Stimulated activated CD4-positive, alpha-beta T cell treated with anti-CD3 and anti-CD28 coated beads, Interleukin-4, amount 100 ng/mL, for 24 hours (primary cell): ENCODE results near the gene FAM222A.
"Not testable (repeated sequence)": the region's sequence is repeated elsewhere in the genome, so short reads cannot be mapped to it uniquely, and the experiment has no call there.

Experiments used
- DNase-seq: peaks from one replicate; pipeline ENCODE4 v3.0.0-alpha.2; 2020

Gene FAM222A

DNA sequence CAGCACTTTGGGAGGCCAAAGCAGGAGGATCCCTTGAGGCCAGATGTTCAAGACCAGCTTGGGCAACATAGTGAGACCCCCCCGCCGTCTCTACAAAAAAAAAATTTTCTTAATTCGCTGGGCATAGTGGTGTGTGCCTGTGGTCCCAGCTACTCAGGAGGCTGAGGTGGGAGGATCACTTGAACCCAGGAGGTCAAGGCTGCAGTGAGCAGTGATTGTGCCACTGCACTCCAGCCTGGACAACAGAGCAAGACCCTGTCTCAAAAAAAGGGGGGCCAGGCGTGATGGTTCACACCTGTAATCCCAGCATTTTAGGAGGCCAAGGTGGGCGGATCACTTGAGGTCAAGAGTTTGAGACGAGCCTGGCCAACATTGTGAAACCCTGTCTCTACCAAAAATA, 19.0 kb upstream of the FAM222A start:
- not testable (repeated sequence) for DNase-seq

DNA sequence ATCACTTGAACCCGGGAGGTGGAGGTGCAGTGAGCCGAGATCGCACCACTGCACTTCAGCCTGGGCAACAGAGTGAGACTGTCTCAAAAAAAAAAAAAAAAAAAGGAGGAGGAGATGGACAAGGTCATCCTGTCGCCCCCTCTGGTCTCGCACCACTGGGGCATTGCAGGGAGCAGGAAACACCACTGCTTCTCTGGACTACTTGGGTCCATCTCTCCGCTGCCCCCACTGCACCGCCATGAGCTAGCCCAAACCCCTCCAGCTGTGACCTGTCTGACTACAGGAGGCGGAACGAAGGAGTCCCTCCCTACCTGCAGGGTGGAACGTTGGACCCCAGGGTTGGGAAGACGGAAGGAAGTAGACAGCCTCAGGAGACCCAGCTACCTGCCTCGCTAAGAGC, 18.2 kb upstream of the FAM222A start:
- DNase-seq, result no peak

DNA sequence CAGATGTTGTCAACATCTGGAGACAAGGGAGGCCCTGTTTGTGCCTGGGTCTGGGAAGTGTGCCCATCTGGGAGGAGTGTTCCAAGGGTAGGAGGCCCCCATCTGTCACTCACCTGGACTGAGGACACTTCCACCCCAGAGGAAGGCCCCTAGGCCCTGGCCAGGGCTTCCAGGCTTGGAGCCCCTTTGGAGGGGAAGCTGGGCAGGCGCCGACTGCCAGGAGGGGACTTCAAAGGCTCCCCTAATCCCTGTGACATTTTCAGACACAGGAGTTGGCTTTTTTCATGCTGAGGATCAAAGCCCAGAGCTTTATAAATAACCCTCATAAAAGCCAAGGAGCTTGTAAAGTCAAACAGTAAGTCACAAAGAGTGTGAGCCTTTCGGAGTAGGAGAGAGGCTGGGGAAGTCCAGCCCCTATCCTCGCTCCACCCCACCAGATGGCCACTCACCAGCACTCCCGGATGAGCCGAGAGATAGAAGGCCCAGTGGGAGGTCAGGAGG, 17.6 kb upstream of the FAM222A start:
- no peak for DNase-seq

DNA sequence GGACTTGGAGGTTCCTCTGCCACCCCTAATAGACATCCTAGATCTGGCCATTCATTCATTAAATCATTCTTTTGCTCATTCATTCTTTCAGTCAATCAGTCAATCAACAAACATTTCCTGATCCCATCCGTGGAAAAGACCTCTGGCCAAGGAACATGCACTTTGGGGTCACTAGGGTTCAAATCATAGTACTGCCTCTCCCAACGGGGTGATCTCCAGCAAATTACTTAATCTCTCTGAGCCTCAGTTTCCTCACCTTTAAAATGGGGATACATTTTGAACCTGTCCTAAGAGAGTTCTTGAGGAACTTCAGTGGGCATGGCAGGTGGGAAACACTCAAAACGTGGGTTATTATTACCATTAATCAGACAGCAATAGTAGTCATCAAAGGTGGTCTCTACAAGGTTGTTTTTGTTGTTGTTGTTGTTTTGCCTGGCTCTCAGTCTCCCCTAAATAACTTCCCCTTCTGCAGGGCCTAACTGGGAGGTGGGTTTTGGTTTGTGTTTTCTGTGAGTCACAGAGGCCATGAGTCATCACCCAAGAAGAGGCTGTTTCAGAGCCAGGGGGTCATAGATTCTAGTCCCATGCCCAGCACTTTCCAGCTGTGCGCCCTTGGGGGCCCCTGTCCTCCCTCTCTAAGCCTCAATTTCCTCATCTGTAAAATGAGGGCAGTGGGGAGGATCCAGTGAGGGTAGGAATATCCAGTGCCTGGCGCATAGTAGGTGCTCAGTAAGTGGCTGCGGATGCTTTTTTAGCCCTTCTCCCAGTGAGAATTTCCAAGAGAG, 16.9 kb upstream of the FAM222A start:
- DNase-seq, result no peak

DNA sequence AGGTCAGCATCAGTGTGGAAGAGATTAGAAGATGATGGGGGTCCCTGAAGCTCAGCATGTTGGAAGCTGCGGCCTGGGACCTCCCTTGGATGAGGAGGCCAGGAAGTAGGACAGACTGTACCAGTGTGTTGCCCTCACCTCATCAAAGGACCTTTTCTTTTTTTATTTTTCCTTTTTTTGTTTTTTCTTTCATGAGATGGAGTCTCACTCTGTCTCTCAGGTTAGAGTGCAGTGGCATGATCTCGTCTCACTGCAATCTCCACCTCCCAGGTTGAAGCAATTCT, 16.4 kb upstream of the FAM222A start:
- DNase-seq, result no peak

DNA sequence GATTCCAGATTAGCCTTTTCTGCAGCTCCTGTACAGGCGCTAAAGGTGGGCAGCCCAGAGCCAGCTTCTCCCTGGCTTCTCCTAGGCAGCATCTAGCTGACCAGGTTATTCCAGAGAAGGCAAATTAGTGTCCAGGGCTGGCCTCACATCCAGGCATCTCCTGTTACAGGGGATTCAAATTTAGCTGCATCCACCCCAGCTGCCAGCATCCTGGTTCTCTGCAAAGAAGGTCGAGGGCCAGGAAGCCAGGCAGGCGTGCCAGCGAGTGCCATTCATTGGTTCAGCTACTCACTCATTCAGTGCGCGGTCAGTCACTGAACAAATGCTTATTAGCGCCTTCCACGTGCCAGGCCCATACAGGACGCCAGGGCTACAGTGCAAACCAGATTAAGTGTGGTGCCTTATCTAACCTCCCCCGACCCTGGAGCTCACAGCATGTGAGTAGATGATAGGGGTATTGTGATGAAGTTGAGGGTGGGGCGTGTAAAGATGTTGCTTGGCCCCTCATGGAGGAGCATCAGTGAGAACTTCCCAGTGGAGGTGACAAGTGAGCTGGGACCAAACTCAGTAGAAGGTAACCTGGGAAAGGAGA, 15.7 kb upstream of the FAM222A start:
- DNase-seq, result no peak

DNA sequence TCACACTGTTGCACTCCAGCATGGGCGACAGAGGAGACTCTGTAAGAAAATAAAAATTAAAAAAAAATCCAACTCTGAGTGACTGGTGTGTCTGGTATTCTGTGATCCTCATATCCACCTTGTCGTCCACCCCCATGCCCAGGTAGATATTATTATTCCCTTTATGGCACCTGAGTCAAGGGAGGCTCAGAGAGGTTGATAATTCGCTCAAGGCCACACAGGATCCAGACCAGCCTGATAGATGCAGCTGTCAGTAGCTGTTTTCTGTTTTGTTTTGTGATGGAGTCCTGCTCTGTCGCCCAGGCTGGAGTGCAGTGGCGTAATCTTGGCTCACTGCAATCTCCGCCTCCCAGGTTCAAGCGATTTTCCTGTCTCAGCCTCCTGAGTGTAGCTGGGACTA, 14.8 kb upstream of the FAM222A start:
- no peak for DNase-seq

DNA sequence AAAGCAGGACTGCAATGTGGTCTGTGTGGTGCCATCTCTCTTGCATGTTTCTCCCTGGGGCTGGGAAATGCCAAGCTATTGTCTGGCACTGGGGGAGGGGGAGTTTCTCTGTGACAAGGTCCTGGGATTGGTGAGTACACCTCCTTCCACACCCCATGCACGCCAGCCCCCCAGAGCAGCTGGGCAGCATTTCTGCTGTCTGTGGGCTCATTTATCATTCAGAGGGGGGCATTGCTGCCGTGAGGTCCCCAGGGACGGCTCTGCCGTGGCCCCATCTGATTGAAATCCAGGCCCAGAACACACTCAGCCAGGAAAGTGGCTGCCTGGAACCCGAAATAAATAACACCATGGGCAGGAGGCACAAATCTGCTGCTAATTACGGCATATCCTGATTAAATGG, 12.6 kb upstream of the FAM222A start:
- DNase-seq, result no peak

DNA sequence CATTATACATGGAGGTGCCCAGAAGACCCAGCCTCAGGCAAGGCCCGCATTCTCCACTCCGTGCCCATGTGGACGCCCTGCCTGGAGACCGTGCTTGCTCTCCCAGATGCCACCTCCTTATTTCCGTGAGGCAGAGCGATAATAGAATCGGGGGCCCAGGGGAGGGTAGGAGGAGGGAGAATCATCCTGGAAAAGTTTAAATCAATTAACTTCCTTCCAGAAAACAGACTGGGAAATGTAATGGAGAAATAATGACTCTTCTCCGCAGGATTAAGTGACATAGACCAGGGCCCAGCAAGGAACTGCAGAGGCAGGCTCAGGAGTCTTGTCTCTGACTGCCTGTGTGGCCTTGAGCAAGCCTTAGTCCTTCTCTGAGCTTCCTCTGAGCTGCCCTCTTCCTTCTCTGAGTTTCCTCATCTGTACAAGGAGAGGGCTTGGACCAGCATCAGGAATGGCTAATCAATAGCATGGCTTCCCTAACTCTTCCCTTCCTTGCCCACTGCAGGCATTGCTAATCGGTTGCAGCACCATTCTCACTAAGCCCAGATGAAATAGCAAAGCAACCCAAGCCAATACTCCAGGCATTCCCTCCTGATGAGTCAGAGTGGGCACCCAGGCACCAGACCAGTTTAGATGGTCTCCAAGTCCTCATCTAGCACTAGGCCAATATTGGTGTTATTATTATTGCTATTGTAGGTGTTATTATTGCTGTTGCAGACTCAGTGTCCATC, 11.3 kb upstream of the FAM222A start:
- DNase-seq, result no peak

DNA sequence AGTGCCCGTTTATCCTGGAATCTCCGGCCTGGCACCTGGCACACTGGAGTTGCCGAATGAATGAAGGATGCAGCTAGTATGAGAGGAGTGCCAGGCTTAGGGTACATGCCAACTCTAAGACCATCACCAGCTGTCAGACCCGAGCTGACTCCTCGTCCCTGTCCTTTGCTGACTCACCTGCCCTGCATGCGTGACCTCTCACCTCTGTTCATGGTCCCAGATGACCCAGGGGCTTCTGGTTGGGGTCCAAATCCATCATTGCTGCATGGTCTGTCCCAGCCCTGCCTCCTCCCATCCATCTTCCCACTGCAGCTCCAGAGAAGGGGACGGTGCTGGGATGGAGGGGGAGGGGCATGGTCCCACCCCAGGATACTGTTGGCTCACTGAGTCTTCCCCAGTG, 9.9 kb upstream of the FAM222A start:
- no peak for DNase-seq

DNA sequence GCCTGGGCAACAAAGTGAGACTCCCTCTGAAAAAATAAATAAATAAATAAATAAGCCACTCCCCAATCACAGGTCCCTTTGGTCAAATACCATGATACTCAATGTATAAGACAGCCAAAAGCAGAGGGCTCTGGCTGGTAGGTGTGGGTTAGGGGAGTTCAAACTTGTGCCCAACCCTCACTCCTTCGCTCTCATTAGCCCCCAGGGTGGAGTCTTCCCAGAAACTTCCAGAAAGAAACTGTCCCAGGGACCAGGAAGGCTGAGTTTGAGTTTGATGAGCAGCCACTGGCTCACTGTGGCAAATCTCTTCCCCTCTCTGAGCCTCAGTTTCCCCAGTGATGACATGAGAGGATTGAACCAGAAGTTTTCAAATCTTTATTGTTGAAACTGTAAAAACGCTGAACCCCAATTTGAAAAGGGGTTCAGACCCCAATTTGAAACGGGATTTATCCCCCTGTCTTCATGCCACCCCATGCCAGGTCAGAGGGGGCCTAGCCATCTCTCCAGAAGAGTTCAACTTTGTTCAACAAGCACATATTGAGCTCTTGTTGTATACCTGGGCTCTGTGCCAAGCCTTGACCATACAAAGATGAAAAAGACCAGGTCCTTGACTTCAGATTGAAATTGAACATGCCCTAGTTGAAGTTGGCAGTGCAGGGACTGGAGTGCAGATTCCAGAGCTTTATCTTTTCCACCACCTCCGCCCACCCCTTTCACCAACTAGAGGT, 9.1 kb upstream of the FAM222A start:
- no peak for DNase-seq

DNA sequence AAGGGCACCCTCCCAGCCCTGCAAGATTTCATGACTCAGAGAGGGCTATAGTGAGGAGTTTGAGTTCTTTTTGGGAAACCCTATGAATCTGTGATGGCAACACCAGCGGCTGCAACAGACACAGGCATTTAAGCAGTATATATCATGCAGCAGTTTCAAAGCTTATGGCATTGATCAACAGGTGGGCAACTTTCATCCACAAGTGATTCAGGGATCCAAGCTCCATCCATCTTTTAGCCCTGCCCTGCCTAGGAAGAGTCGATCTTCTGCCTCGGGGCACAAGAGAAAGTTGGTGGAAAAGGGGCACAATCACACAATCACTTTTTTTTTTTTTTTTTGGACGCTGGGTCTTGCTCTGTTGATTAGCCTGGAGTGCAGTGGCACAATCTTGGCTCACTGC, 8.3 kb upstream of the FAM222A start:
- no peak for DNase-seq

DNA sequence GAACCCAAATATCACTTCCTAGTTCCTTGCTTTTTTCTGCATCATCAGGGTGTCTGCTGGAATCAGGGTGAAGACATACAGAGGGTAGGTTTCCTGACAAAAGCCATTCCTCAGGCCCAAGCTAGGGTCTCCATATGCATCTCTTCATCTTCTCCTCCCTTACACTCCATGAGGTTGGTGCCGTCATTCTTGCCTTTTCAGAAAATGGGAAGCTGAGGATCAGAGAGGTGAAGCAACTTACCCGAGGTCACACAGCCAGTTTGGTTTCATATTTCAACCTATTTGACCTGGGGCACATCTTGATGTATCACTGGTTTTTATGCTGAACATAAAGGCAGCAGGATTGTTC, 7.3 kb upstream of the FAM222A start:
- no peak for DNase-seq

DNA sequence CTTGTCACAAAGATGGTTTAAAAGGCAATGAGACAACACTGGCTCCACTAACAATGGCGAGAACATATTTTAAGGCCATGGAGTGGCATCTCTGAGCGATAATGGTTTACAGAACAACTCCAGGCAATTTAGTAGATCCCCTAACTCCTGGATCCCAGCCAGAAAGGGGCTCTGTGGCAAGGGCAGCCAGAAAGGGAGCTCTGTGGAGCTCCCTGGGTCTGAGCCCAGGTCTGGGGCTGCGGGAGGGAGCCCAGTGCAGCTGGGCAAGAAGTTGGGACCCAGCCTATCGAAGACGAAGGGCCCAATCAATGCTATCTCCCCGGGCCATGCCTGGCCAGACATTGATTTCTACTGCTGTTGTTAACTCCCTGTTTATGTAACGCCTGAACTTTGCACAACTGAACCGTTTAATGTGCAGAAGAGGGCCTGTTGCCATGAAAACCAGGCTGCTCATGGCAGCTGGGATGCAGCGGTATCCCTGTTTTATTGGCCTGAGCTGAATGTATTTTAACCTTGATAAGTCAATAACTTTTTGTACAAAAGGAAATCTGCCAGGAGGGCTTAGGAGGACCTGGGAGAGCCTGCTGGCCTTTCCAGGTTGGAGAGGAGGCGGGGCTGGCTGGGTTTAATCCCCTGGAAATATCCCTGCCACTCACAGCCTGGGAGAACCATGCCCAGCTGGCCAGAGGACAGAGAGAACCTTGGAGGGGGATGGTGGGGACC, 6.7 kb upstream of the FAM222A start:
- no peak for DNase-seq

DNA sequence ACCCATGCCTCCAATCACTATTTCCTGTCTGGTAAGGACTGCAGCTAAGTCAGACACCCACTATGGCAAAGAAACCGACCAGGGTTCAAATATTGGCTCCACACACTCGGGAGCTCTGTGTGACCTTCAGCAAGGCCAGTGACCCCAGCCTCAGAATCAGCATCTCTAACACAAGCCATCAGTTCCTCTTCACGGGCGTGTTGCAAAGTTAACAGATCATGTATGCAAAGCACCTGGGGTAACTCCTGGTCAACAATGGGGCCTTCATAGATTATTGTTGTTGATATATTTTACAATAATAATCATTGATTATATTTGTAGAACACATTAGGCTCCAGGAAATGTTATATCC, 6.2 kb upstream of the FAM222A start:
- DNase-seq, result no peak

DNA sequence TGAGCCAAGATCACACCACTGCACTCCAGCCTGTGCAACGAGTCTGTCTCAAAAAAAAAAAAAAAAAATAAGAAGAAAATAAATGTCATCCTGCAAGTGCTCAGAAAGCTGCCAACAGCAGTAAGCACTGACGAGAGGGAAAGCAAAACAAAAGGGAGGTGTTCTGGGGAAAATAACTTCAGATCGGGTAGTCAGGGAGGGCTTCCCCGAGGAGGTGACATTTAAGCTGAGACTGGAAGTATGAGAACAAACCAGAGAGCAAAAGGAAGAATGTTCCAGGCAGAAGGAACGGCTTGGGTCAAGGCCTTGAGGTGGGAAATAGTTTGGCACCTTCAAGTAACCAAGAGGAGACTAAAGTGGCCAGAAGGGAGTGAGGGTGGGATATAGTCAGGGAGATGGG, 4.7 kb upstream of the FAM222A start:
- no peak for DNase-seq

DNA sequence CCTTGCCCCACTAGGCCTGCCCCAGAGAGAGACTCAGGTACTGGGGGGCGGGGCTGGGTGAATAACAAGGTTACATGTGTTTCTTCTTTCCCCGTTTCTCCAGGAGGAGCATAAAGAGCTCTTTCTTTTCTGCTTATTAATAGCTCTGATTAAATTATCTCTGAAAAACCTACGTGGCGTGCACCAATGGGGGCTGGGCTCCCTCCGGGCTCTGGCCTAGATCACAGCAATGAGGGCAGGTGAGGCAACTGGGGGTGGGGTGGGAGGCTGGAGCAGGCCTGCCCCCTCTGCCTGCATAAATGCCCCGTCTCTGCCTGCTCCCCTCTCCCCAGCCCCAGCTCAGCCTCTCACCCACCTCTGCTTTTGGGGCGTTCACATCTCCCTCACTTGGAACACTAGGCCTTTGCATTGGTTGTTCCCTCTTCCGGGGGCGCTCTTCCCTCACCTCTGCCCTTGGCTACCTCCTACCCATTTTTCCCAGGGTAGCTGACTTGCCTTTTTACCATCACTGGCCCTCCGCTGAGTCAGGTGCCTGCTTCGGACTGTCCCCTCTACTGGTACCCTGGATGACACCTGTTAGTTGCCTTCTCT, 4.1 kb upstream of the FAM222A start:
- no peak for DNase-seq

DNA sequence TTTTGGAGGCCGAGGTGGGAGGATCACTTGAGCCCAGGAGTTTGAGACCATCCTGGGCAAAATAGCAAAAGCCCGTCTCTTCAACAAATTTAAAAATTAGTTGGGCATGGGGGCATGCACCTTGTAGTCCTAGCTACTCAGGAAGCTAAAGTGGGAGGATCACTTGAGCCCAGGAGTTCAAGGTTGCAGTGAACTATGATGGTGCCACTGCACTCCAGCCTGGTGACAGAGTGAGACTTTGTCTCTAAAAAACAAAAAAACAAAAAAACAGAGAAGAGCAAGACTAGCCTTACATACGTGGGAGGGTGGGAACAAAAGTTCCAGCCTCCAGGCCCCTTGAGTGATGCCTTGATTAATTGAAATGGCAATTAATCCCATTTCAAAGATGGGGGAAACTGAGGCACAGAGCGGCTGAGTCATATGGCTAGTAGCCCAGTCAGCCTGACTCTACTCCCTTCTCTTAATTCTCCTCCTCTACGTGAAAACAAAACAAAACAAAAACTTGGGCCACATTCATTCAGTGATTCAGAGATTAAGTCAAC, 3.3 kb upstream of the FAM222A start:
- DNase-seq, result no peak

DNA sequence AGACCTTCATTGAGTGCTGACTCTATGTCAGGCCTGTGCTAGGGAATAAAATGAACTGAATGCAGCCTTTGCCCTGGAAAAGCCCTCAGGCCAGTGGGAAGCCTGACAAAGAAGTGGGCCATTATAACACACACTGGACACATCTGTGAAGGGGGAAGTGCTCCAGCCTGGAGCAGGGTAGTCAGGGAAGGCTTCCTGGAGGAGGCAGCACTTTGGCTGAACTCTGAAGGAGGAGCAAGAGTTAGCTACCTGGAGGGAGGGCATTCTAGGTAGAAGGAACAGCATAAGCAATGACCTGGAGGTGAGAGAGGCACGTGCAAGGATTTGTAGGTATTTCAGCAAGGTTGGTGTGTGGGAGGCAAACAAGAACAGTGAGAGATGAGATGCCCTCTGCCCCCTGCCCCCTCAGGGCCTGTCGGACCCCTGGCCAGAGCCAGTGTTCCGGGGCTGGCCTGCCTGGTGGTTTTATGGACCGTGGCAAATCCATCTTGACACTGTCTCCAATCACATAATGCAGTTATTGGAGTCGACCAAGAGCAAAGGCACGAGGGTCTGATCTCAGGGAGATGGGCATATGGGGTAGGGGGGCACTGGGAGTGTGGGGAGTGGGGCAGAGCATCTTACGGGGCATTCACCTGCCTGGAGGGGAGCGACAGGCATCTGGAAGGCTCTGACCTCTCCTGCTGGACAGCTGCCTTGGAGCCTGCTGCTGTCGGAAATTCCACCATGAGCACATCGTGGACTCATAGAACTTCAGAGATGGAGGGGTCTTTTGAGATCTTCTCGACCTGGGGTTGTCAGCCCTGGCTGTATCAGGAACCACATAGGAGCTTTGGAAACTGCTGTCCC, 2.7 kb upstream of the FAM222A start:
- DNase-seq, result no peak

DNA sequence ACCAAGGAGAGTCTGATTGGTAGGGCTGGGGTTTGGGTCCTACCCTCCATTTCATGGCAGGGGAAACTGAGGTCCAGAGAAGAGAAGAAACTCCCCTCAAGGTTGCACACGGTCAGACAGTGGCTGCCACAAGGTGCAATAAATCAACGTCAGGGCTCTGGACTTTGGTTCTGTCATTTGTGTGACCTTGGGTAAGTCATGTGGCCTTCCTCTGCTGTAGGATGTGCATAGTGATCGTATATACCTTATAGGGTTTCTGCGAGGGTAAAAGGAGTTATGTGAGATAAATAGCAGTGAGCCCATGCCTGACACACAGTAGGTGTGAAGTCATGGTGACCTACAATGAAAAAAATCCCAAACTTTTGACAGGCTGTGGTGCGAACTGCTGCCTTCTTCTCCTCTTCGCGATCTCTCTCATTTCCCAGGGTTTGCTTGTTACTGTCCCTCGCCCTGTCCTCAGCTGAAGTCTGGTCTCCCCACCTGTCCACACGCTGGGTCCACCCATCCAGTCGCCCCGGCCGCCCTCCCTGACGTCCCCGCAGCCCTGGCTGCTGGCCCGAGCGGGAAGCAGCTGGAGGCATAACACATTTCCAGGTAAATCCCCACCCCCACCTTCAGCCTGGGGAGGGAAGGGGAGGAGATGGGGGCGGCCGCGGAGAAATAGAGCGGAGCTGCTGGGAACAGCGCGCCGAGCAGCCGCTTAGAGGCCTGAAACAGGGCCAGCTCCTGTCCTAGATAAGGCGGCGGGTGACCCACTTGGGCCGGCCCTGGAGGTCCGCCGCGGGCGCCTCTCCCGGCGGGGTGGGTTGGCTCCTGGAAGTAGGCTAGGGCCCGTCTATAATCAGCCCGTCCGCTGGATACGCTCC, 1.8 kb upstream of the FAM222A start:
- DNase-seq, result no peak
